Stimulated activated CD8-positive, alpha-beta memory T cell treated with anti-CD3 and anti-CD28 coated beads, Interleukin-15, amount 100 ng/mL, for 4 hours (primary cell): ENCODE results near the gene UQCRC1.

ENCODE experiments used
- DNase-seq, 2 donors: peaks; one replicate each; pipeline ENCODE4 v3.0.0-alpha.2; 2020; ENCODE audit warnings: low read depth in 2 of 2

UQCRC1 gene

GRCh38 chr3:48572517-48572916 lies 36.9 kb downstream of the UQCRC1 start:
- no peak for DNase-seq

- DNase-seq, result no peak
Measured at GRCh38 chr3:48571938-48572337, 37.5 kb downstream of the UQCRC1 start.

GRCh38 chr3:48569808-48570450 lies 39.5 kb downstream of the UQCRC1 start:
- DNase-seq, result no peak

- DNase-seq, result no peak
Measured at GRCh38 chr3:48569400-48569799, 40.0 kb downstream of the UQCRC1 start.

GRCh38 chr3:48568476-48568875 lies 41.0 kb downstream of the UQCRC1 start:
- DNase-seq, result no peak

GRCh38 chr3:48567500-48567899 lies 41.9 kb downstream of the UQCRC1 start:
- no peak for DNase-seq

GRCh38 chr3:48567090-48567489 lies 42.4 kb downstream of the UQCRC1 start:
- DNase-seq, result no peak

GRCh38 chr3:48566401-48566760 lies 43.1 kb downstream of the UQCRC1 start:
- no peak for DNase-seq

GRCh38 chr3:48565591-48566400 lies 43.6 kb downstream of the UQCRC1 start:
- no peak for DNase-seq

- no peak for DNase-seq
Measured at GRCh38 chr3:48565186-48565585, 44.3 kb downstream of the UQCRC1 start.

- DNase-seq, result no peak
Measured at GRCh38 chr3:48564667-48565066, 44.8 kb downstream of the UQCRC1 start.

- DNase-seq, result peak; percentile 16 to 47
Measured at GRCh38 chr3:48564022-48564421, 45.4 kb downstream of the UQCRC1 start.

- no peak for DNase-seq
Measured at GRCh38 chr3:48563382-48563918, 46.0 kb downstream of the UQCRC1 start, which contains the start of gene UCN2. Gene UCN2, minus strand, starts transcription at chr3:48563781. Its CDS starts 657 bp downstream, at chr3:48563124.

GRCh38 chr3:48562367-48563095 lies 46.9 kb downstream of the UQCRC1 start:
- no peak for DNase-seq

- DNase-seq, result no peak
Measured at GRCh38 chr3:48561045-48561736, 48.3 kb downstream of the UQCRC1 start.

GRCh38 chr3:48560648-48561018 lies 48.8 kb downstream of the UQCRC1 start:
- DNase-seq, result no peak

GRCh38 chr3:48558493-48559134 lies 50.8 kb downstream of the UQCRC1 start:
- no peak for DNase-seq

GRCh38 chr3:48556796-48557626 lies 52.4 kb downstream of the UQCRC1 start, which contains the start of gene PFKFB4:
Gene PFKFB4, minus strand, starts transcription at chr3:48556803. Its CDS starts 26 bp downstream, at chr3:48556777.
- DNase-seq, result peak; percentile 98 to 99

- no peak for DNase-seq
Measured at GRCh38 chr3:48555949-48556795, 53.3 kb downstream of the UQCRC1 start.
